ENCODE results near the gene DPP6. TPM values are rescaled to one million over a fixed set of nuclear protein-coding genes. Genes with fewer than 3 reads are reported as not detected.

DPP6 gene
- polyA plus RNA-seq, 1 of the 3 experiments (the other 2 are of a cell fraction), result not detected

DNA sequence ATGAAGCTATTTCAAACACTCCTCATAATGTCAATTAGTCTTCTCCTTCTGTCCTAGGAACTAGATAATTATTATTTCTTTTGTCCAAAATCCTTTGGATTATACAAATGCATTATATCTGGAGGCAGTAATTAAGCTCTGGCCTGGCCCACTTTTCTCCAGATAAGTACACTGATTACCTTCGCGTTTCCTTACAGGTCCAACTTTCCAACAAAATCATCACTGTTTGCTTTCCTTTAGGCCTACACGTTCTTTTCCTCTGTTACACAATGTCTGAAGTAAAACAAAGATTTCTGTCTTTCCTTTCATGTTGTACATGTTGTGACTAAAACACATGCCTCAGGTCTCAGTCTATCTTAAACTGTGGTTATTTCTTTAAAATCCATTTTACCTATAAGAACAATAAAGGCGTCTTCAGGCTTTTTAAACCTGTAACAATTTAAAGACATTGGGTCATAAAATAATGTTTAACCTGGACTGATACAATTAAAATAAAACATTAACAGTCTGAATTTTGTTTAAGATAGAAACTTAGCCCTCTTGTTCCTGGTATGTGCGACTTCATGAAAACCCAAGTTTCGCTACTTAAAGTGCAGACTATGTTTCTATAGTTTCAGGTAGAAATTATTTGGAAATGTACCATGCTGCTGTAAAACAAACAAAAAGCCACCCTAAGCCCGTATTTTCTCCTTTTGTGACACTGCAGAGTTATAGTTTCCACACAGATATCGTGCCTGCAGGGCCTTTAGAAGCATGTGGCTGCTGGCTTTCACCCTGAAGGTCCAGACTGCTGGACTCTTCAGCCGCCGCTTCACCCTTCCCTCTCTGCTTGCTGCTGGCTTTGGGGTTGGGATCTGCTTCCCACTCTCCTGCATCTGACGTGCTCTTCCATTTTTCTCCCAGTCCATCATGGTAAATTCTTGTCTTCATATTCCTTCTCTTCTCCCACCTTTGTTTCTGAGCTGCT is 381.7 kb downstream of the DPP6 start (continued):
- TF ChIP-seq REST (IDR thresholded peaks at IDR 0.05; ENCODE audit: low read depth, low read length), result no peak

- no peak overlapping the region for H3K27ac ChIP-seq (ENCODE audit: low read depth in 2 of 2, low read length in 1 of 2)
- no peaks in the 10 kb centered on the region for H4K20me1 ChIP-seq (ENCODE audit: insufficient read depth)
- H2AFZ ChIP-seq (ENCODE audit: low read depth), result no peak overlapping the region
- no peak overlapping the region for H3K4me2 ChIP-seq
- TF ChIP-seq GABPA (IDR thresholded peaks at IDR 0.05; ENCODE audit: low read depth), result no peak
- no peak for TF ChIP-seq EZH2phosphoT487 (IDR thresholded peaks at IDR 0.05; ENCODE audit: borderline replicate concordance, low read depth)
- TF ChIP-seq ELF1 (IDR thresholded peaks at IDR 0.05), result no peak
- no peak for TF ChIP-seq GATA2 (CRISPR knock-in tag; IDR thresholded peaks at IDR 0.05)
- no peak for TF ChIP-seq CTCF (IDR thresholded peaks at IDR 0.05)
- no peak for TF ChIP-seq TAF1 (IDR thresholded peaks at IDR 0.05; ENCODE audit: borderline replicate concordance, low read depth, low read length)
- no peak for TF ChIP-seq PBX3 (IDR thresholded peaks at IDR 0.05)
- TF ChIP-seq, protein P1, sequence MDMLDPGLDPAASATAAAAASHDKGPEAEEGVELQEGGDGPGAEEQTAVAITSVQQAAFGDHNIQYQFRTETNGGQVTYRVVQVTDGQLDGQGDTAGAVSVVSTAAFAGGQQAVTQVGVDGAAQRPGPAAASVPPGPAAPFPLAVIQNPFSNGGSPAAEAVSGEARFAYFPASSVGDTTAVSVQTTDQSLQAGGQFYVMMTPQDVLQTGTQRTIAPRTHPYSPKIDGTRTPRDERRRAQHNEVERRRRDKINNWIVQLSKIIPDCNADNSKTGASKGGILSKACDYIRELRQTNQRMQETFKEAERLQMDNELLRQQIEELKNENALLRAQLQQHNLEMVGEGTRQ (IDR thresholded peaks at IDR 0.05; ENCODE audit: borderline replicate concordance, low read depth, low read length), result no peak
- TF ChIP-seq RXRA (IDR thresholded peaks at IDR 0.05; ENCODE audit: borderline replicate concordance, low read depth), result no peak
- no peak for TF ChIP-seq FOXM1 (IDR thresholded peaks at IDR 0.05; ENCODE audit: low read depth)
- TF ChIP-seq SMC3 (IDR thresholded peaks at IDR 0.05; ENCODE audit: low read depth, low read length), result no peak
- no peak for TF ChIP-seq TCF12 (IDR thresholded peaks at IDR 0.05)
- no peaks in the 10 kb centered on the region for H3K79me2 ChIP-seq (ENCODE audit: insufficient read depth)
- H3K9me3 ChIP-seq, result 0 out of 2 replicates have a peak, but pooled peaks cover 4% of the 10 kb centered on the region
- no peak overlapping the region for H3K9ac ChIP-seq
- H3K27me3 ChIP-seq (ENCODE audit: insufficient read depth), result no peaks in the 10 kb centered on the region
- no peaks in the 10 kb centered on the region for H3K36me3 ChIP-seq (replicated peaks in 1 of 2; ENCODE audit: control insufficient read depth in 1 of 2, insufficient read depth in 2 of 2, low read length in 1 of 2)
- H3K4me3 ChIP-seq (ENCODE audit: low read depth in 2 of 2, low read length in 1 of 2), result no peak overlapping the region
- DNase-seq, result no peak
- POLR2A ChIA-PET, result no interaction called here
- H3K9me2 ChIP-seq, result no peaks in the 10 kb centered on the region
- H3K4me1 ChIP-seq (ENCODE audit: control insufficient read depth in 1 of 2, insufficient read depth in 2 of 2, low read depth in 1 of 2, low read length in 1 of 2), result no peaks in the 10 kb centered on the region; a peak in 1 of 4 replicates
- no peaks in the 10 kb centered on the region for H3F3A ChIP-seq (replicated peaks; ENCODE audit: insufficient read depth)
- CTCF ChIA-PET, result no interaction called here
- WGBS (ENCODE audit: low lambda C conversion rate), result 12% methylated on average over 4 of the region's 4 CpGs
Observed at GRCh38 chr7:154436560-154436959, 384.4 kb downstream of the DPP6 start.
